ENCODE measurements around the gene TAAR8.
A peak's percentile ranks its signal among the peaks of the same experiment; 100 is the strongest.

TAAR8 gene

GRCh38 chr6:132552372-132552771 is at the start of gene TAAR8:
Gene TAAR8 (plus strand): TSS chr6:132552672. CDS start chr6:132552693, 21 bp downstream.
- no peak for TF ChIP-seq CTCF (conservative IDR thresholded peaks at IDR 0.05; ENCODE audit: control insufficient read depth, insufficient read depth, low read depth, low read length)
- no peak for DNase-seq (ENCODE audit: low read depth)
- no peak within 1 kb of the TSS for H3K4me3 ChIP-seq (ENCODE audit: control insufficient read depth, low read depth, low read length)

GRCh38 chr6:132504757-132505156 is 47.7 kb upstream of the TAAR8 start:
- no peak overlapping the region for H3K4me3 ChIP-seq (ENCODE audit: control insufficient read depth, low read depth, low read length)
- TF ChIP-seq CTCF (conservative IDR thresholded peaks at IDR 0.05; ENCODE audit: control insufficient read depth, insufficient read depth, low read depth, low read length) = no peak
- no peak for DNase-seq (ENCODE audit: low read depth)

GRCh38 chr6:132505158-132505557 is 47.3 kb upstream of the TAAR8 start:
- DNase-seq (ENCODE audit: low read depth) = no peak
- H3K4me3 ChIP-seq (ENCODE audit: control insufficient read depth, low read depth, low read length) = no peak overlapping the region
- no peak for TF ChIP-seq CTCF (conservative IDR thresholded peaks at IDR 0.05; ENCODE audit: control insufficient read depth, insufficient read depth, low read depth, low read length)

GRCh38 chr6:132506461-132506860 is 46.0 kb upstream of the TAAR8 start:
- DNase-seq (ENCODE audit: low read depth) = no peak
- no peak for TF ChIP-seq CTCF (conservative IDR thresholded peaks at IDR 0.05; ENCODE audit: control insufficient read depth, insufficient read depth, low read depth, low read length)
- H3K4me3 ChIP-seq (ENCODE audit: control insufficient read depth, low read depth, low read length) = no peak overlapping the region

- no peak for TF ChIP-seq CTCF (conservative IDR thresholded peaks at IDR 0.05; ENCODE audit: control insufficient read depth, insufficient read depth, low read depth, low read length)
- H3K4me3 ChIP-seq (ENCODE audit: control insufficient read depth, low read depth, low read length) = no peak overlapping the region
- no peak for DNase-seq (ENCODE audit: low read depth)
These were observed 45.3 kb upstream of the TAAR8 start for GRCh38 chr6:132506869-132507808.

GRCh38 chr6:132511210-132511830 is 41.2 kb upstream of the TAAR8 start:
- H3K4me3 ChIP-seq (ENCODE audit: control insufficient read depth, low read depth, low read length) = peak overlapping the region; percentile 76
- peak; percentile 28 for DNase-seq (ENCODE audit: low read depth)

More at GRCh38 chr6:132511210-132511830, 41.2 kb upstream of the TAAR8 start:
- TF ChIP-seq CTCF (conservative IDR thresholded peaks at IDR 0.05; ENCODE audit: control insufficient read depth, insufficient read depth, low read depth, low read length) = no peak
